ENCODE results near the gene FLNB. TPM values are rescaled to one million over a fixed set of nuclear protein-coding genes. Genes with fewer than 3 reads are reported as not detected.

FLNB gene
- total RNA-seq, 2 donors from 2014 or later = 246 to 362 TPM

DNA sequence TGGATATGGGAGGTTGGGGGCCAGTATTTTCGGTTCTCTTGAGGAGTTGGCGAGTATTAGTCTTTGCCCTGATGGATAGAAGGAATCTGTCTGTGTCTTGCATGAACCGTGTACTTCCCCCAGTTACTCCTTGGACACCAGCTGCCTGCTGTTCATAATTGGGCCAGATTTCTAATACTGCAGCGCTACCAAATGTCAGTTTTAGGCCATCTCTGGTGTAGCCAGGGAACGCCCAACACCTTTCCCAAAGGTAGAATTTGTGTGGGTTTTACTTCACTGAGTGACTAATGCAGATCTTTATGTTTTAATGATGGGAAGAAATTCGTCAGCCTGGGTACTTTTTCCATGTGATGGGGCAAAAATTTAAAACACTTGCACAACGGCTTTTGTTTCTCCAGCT lies 18.4 kb downstream of the FLNB start:
- Histone ChIP-seq H3K27me3 (no peaks in the 10 kb centered on the region), H3K4me3 (no peak overlapping the region), H3K27ac (no peak overlapping the region), H3K9ac (ENCODE audit: low read depth in 2 of 2, low read length in 2 of 2) (peak overlapping the region in 1 of 2 donors; percentile 14), H3K9me3 (no peaks in the 10 kb centered on the region), H3K36me3 (no peaks in the 10 kb centered on the region), H3K4me1 (no peaks in the 10 kb centered on the region)
- intact Hi-C loops (cut with DNase I) = no loop called here
- no peak for DNase-seq
- TF ChIP-seq, protein P1, sequence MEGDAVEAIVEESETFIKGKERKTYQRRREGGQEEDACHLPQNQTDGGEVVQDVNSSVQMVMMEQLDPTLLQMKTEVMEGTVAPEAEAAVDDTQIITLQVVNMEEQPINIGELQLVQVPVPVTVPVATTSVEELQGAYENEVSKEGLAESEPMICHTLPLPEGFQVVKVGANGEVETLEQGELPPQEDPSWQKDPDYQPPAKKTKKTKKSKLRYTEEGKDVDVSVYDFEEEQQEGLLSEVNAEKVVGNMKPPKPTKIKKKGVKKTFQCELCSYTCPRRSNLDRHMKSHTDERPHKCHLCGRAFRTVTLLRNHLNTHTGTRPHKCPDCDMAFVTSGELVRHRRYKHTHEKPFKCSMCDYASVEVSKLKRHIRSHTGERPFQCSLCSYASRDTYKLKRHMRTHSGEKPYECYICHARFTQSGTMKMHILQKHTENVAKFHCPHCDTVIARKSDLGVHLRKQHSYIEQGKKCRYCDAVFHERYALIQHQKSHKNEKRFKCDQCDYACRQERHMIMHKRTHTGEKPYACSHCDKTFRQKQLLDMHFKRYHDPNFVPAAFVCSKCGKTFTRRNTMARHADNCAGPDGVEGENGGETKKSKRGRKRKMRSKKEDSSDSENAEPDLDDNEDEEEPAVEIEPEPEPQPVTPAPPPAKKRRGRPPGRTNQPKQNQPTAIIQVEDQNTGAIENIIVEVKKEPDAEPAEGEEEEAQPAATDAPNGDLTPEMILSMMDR (IDR thresholded peaks at IDR 0.05) = no peak

DNA sequence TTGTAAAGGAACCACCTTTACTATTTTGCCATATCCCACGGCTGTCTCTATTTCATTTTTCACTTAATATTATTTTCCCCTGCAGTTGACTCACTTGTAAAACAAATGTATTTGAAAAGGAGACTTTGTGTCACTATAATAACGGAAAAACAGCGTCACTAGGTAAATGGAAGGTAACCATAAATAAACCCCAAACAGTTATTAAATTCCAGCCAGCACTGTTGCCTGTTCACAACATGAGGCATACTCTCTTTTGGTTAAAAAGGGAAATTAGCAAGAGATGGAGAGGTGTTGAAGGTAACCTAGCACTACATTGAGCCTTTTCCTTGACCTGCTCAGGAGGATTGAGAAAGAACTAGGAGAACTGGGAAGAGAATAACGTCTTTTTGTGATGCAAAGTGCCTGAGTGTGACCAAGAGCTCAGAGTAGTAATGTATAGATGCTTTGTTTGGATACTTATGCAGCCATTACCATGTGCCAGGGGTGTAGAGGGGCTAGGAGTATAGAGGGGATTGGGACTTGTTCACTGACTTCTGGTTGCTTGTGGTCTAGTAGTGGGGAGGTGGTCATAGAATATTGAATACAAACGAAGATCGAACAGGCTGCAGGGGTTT lies 19.6 kb downstream of the FLNB start:
- DNase-seq = no peak
- Histone ChIP-seq H3K9me3 (no peaks in the 10 kb centered on the region), H3K4me1 (no peaks in the 10 kb centered on the region), H3K36me3 (no peaks in the 10 kb centered on the region), H3K27me3 (no peaks in the 10 kb centered on the region), H3K4me3 (no peak overlapping the region), H3K9ac (ENCODE audit: low read depth in 2 of 2, low read length in 2 of 2) (no peak overlapping the region), H3K27ac (no peak overlapping the region)
- intact Hi-C loops (cut with DNase I) = no loop called here
- TF ChIP-seq, protein P1 (IDR thresholded peaks at IDR 0.05) = no peak

DNA sequence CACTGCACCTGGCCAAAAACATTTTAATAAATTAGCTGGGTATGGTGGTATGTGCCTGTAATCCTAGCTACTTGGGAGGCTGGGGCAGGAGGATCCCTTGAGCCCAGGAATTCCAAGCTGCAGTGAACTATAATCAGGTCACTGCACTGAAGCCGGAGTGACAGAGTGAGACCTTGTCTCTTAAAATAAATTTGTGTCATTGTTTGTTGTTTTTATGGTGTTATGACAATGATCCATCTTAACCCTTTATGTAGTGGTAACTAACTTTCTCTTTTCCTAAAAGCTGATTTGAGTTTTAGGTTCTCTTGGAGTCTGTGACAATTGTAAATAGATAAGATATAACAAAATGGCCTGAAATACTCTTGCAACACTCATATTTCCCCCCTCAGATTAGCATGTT lies 20.7 kb downstream of the FLNB start:
- TF ChIP-seq, protein P1 (IDR thresholded peaks at IDR 0.05) = no peak
- H3K27me3 ChIP-seq = no peaks in the 10 kb centered on the region
- H3K9me3 ChIP-seq = no peaks in the 10 kb centered on the region
- intact Hi-C loops (cut with DNase I) = no loop called here
- no peak overlapping the region for H3K27ac ChIP-seq
- no peak for DNase-seq
- H3K4me3 ChIP-seq = no peak overlapping the region
- H3K36me3 ChIP-seq = no peaks in the 10 kb centered on the region
- no peaks in the 10 kb centered on the region for H3K4me1 ChIP-seq
- no peak overlapping the region for H3K9ac ChIP-seq (ENCODE audit: low read depth in 2 of 2, low read length in 2 of 2)

DNA sequence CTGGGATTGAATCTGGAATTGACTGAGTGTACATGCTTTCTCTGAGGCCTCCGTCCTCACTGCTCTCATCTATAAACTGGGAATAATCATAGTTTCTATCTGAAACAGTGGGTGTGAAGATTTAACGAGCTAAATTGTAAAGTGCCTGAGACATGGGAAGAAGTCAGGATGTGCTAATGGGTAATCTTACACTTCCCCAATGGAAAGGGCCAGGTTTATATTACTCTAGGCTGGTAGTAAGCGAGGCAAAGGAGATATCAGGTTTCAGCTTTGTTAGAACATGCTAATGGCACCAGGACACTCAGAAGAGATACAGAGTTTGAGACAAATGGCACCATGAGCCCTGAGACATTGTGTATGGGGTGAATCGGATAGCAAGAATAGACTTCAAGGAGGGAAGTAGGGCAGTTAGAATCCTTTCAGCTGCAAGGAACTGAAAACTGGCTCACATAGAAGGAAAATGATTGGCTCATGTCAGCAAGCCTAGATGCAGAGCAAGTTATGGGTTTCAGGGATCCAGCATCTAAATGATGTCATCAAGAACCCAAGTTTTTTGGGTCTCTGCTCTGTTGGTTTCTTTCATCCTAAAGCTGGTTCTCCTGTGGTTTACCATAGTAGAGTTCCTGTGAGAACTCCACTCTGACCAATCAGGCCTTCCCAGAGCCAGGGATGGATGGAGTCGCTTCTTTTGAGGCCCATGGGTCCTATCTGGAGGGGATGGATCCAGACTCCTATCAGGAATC lies 21.8 kb downstream of the FLNB start:
- peaks cover 8% of the 10 kb centered on the region for H3K4me1 ChIP-seq
- H3K27ac ChIP-seq = no peak overlapping the region
- no peak for DNase-seq
- H3K4me3 ChIP-seq = no peak overlapping the region
- no peaks in the 10 kb centered on the region for H3K27me3 ChIP-seq
- H3K9me3 ChIP-seq = no peaks in the 10 kb centered on the region
- no peak overlapping the region for H3K9ac ChIP-seq (ENCODE audit: low read depth in 2 of 2, low read length in 2 of 2)
- no peaks in the 10 kb centered on the region for H3K36me3 ChIP-seq
- intact Hi-C loops (cut with DNase I) = no loop called here
- TF ChIP-seq, protein P1 (IDR thresholded peaks at IDR 0.05) = no peak

DNA sequence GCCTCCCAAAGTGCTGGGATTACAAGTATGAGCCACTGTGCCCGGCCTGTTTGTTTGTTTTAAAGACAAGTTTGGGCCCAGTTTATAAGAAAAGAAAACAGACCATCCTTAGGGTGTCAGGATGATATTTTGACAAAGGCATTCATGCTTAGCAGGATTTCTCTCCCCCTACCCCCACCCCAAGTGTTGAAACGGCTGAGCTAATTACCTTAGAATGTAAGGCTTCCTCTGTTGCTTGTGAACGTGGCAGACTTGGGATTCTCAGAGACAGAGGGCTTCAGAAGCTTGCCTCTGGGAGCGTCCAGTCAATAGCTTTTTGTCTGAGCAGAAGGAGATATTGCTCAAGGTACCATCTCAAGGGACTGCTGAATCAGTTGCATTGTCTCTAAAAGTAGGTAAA lies 24.0 kb downstream of the FLNB start:
- H3K27ac ChIP-seq = no peak overlapping the region
- peaks cover 22% of the 10 kb centered on the region for H3K4me1 ChIP-seq
- no peak for DNase-seq
- TF ChIP-seq, protein P1 (IDR thresholded peaks at IDR 0.05) = no peak
- H3K9me3 ChIP-seq = no peaks in the 10 kb centered on the region
- no peaks in the 10 kb centered on the region for H3K27me3 ChIP-seq
- H3K9ac ChIP-seq (ENCODE audit: low read depth in 2 of 2, low read length in 2 of 2) = no peak overlapping the region
- no peaks in the 10 kb centered on the region for H3K36me3 ChIP-seq
- H3K4me3 ChIP-seq = no peak overlapping the region
- intact Hi-C loops (cut with DNase I) = no loop called here
